Hepatocyte (in vitro differentiated cells): Measurements from ENCODE around the gene USH1C. TPM values are rescaled to one million over a fixed set of nuclear protein-coding genes. Genes with fewer than 3 reads are reported as not detected.

ENCODE experiments used
- DNase-seq: peaks from one replicate; pipeline ENCODE4 v3.0.0-alpha.2; 2016; ENCODE audit warnings: low spot score
- H2AFZ ChIP-seq: fragments of 200-600 bp; sonication (generic); 2 replicates; pipeline ENCODE4 v1.6.0; 2016; ENCODE audit warnings: antibody characterized with exemption, mild to moderate bottlenecking
- H3K27ac ChIP-seq: fragments of 200-600 bp; sonication (generic); 2 replicates; pipeline ENCODE4 v1.5.1; 2016; ENCODE audit warnings: mild to moderate bottlenecking
- H3K27me3 ChIP-seq: fragments of 200-600 bp; sonication (generic); 2 replicates; pipeline ENCODE4 v1.6.1; 2016
- H3K36me3 ChIP-seq: fragments of 200-600 bp; sonication (generic); replicated peaks from 2 replicates; pipeline ENCODE4 v1.5.1; 2016; ENCODE audit warnings: low read depth; ENCODE audit not compliant: insufficient read depth
- H3K4me1 ChIP-seq: fragments of 200-600 bp; sonication (generic); 2 replicates; pipeline ENCODE4 v1.5.1; 2016; ENCODE audit warnings: mild to moderate bottlenecking, moderate library complexity; ENCODE audit not compliant: insufficient read depth
- H3K4me2 ChIP-seq: fragments of 200-600 bp; sonication (generic); 2 replicates; pipeline ENCODE4 v1.6.0; 2016
- H3K4me3 ChIP-seq: fragments of 200-600 bp; sonication (generic); 2 replicates; pipeline ENCODE4 v1.5.1; 2016; ENCODE audit warnings: mild to moderate bottlenecking
- H3K79me2 ChIP-seq: fragments of 200-600 bp; sonication (generic); 2 replicates; pipeline ENCODE4 v1.6.0; 2017; ENCODE audit warnings: mild to moderate bottlenecking
- H3K9me2 ChIP-seq: fragments of 200-600 bp; sonication (generic); replicated peaks from 2 replicates; pipeline ENCODE4 v1.6.0; 2017; ENCODE audit warnings: mild to moderate bottlenecking; ENCODE audit not compliant: insufficient read depth
- H3K9me3 ChIP-seq: fragments of 200-600 bp; sonication (generic); 2 replicates; pipeline ENCODE4 v1.5.1; 2016; ENCODE audit warnings: low read depth, mild to moderate bottlenecking
- H4K20me1 ChIP-seq: fragments of 200-600 bp; sonication (generic); 2 replicates; pipeline ENCODE4 v1.6.0; 2016; ENCODE audit warnings: mild to moderate bottlenecking; ENCODE audit not compliant: insufficient read depth, poor library complexity, severe bottlenecking
- CTCF ChIP-seq: fragments of 200-600 bp; sonication (generic); IDR thresholded peaks from 2 replicates; pipeline ENCODE4 v1.5.1; 2016; ENCODE audit warnings: antibody characterized with exemption, mild to moderate bottlenecking; ENCODE audit not compliant: poor library complexity
- EZH2 ChIP-seq: fragments of 200-600 bp; sonication (generic); IDR thresholded peaks from 2 replicates; pipeline ENCODE4 v1.6.1; 2016; ENCODE audit warnings: antibody characterized with exemption, mild to moderate bottlenecking, borderline replicate concordance
- EZH2phosphoT487 ChIP-seq: fragments of 200-600 bp; sonication (generic); IDR thresholded peaks from one replicate; pipeline ENCODE4 v1.6.1; 2018; ENCODE audit warnings: antibody characterized with exemption, mild to moderate bottlenecking, low read depth, moderate library complexity; ENCODE audit not compliant: unreplicated experiment, severe bottlenecking
- WGBS: methylation state at CpG from one replicate; pipeline ENCODE4 v1.1.6; 2016; ENCODE audit warnings: low lambda C conversion rate; ENCODE audit errors: missing lambda C conversion rate; 5-methylcytosine and 5-hydroxymethylcytosine counted together
- polyA plus RNA-seq: library from polyadenylated mRNA; unstranded; fragments of >200 nt; fragmentation: Nextera tagmentation; extraction: Ambion mirVana; gene quantifications from 2 replicates; pipeline ENCODE4 v1.2.1, GENCODE V29; 2016
- total RNA-seq: library from RNA; depleted of rRNA; stranded (reverse); fragments of >200 nt; gene quantifications from 2 replicates; pipeline ENCODE4 v1.2.3, GENCODE V29; 2014

Gene USH1C
- total and polyA plus RNA-seq, 2 experiments from 2014 or later: 54.3 to 60.6 TPM

GRCh38 chr11:17528181-17528691 is 16.0 kb downstream of the USH1C start:
- peak; percentile 78 for DNase-seq
- Histone ChIP-seq H3K4me3 (no peak overlapping the region), H3K36me3 (no peaks in the 10 kb centered on the region), H3K79me2 (peaks cover 19% of the 10 kb centered on the region), H3K9me2 (no peaks in the 10 kb centered on the region), H3K4me1 (peaks cover 16% of the 10 kb centered on the region), H3K27ac (no peak overlapping the region), H3K4me2 (no peak overlapping the region), H2AFZ (no peak overlapping the region), H4K20me1 (no peaks in the 10 kb centered on the region), H3K9me3 (no peaks in the 10 kb centered on the region), H3K27me3 (no peaks in the 10 kb centered on the region)
- 49% methylated on average over 9 of the region's 9 CpGs for WGBS
- peak; percentile 66 for TF ChIP-seq CTCF
- no peak for TF ChIP-seq EZH2phosphoT487

GRCh38 chr11:17527628-17527995 is 16.6 kb downstream of the USH1C start:
- H3K9me3 ChIP-seq: no peaks in the 10 kb centered on the region
- no peak overlapping the region for H3K4me3 ChIP-seq
- TF ChIP-seq EZH2 (no peak), CTCF (no peak), EZH2phosphoT487 (no peak)
- WGBS: 82% methylated on average over 3 of the region's 3 CpGs
- H2AFZ ChIP-seq: no peak overlapping the region
- H3K4me1 ChIP-seq: peaks cover 13% of the 10 kb centered on the region
- H3K36me3 ChIP-seq: no peaks in the 10 kb centered on the region
- DNase-seq: no peak
- no peaks in the 10 kb centered on the region for H4K20me1 ChIP-seq
- peaks cover 19% of the 10 kb centered on the region for H3K79me2 ChIP-seq
- no peaks in the 10 kb centered on the region for H3K9me2 ChIP-seq
- no peaks in the 10 kb centered on the region for H3K27me3 ChIP-seq
- no peak overlapping the region for H3K27ac ChIP-seq
- no peak overlapping the region for H3K4me2 ChIP-seq

- H3K9me2 ChIP-seq: no peaks in the 10 kb centered on the region
- H2AFZ ChIP-seq: no peak overlapping the region
- no peak overlapping the region for H3K27ac ChIP-seq
- H4K20me1 ChIP-seq: no peaks in the 10 kb centered on the region
- TF ChIP-seq EZH2 (no peak), EZH2phosphoT487 (no peak)
- DNase-seq: no peak
- H3K4me3 ChIP-seq: no peak overlapping the region
- 87% methylated on average over 16 of the region's 20 CpGs for WGBS
- peaks cover 19% of the 10 kb centered on the region for H3K79me2 ChIP-seq
- H3K36me3 ChIP-seq: no peaks in the 10 kb centered on the region
- no peak overlapping the region for H3K4me2 ChIP-seq
- H3K27me3 ChIP-seq: no peaks in the 10 kb centered on the region
- peaks cover 7% of the 10 kb centered on the region for H3K4me1 ChIP-seq
- no peaks in the 10 kb centered on the region for H3K9me3 ChIP-seq
These were observed 17.1 kb downstream of the USH1C start for GRCh38 chr11:17526931-17527627.

GRCh38 chr11:17526326-17526725 is 17.9 kb downstream of the USH1C start:
- TF ChIP-seq EZH2 (no peak), CTCF (no peak), EZH2phosphoT487 (no peak)
- Histone ChIP-seq H3K9me3 (no peaks in the 10 kb centered on the region), H3K27me3 (no peaks in the 10 kb centered on the region), H3K36me3 (no peaks in the 10 kb centered on the region), H4K20me1 (no peaks in the 10 kb centered on the region), H3K4me2 (no peak overlapping the region), H3K79me2 (peaks cover 19% of the 10 kb centered on the region), H3K4me3 (no peak overlapping the region), H3K27ac (no peak overlapping the region), H2AFZ (no peak overlapping the region), H3K9me2 (no peaks in the 10 kb centered on the region), H3K4me1 (peaks cover 6% of the 10 kb centered on the region)
- WGBS: 96% methylated on average over 11 of the region's 13 CpGs
- DNase-seq: no peak
